Right atrium auricular region (tissue), 2 donors: ENCODE measurements around the gene VWA8. TPM values are rescaled to one million over a fixed set of nuclear protein-coding genes. Genes with fewer than 3 reads are reported as not detected.
"Not testable (repeated sequence)": the region's sequence is repeated elsewhere in the genome, so short reads cannot be mapped to it uniquely, and the experiment has no call there.

Source experiments
- DNase-seq: peaks from one replicate; pipeline ENCODE4 v3.0.0-alpha.2; 2019; ENCODE audit warnings: low spot score
- H3K27ac ChIP-seq, 2 donors: fragments of 200-600 bp; sonication (generic); 1 replicate in 1 of 2; 2 replicates in 1 of 2; pipeline ENCODE4 v1.5.1; 2016 to 2019
- H3K27me3 ChIP-seq, 2 donors: fragments of 200-600 bp; sonication (generic); one replicate each; pipeline versions ENCODE4 v1.5.1 to v1.6.0; 2017 to 2019
- H3K36me3 ChIP-seq: fragments of 200-600 bp; sonication (generic); one replicate; pipeline ENCODE4 v1.5.1; 2016
- H3K4me1 ChIP-seq, 2 donors: fragments of 200-600 bp; sonication (generic); one replicate each; pipeline versions ENCODE4 v1.5.1 to v1.6.0; 2017 to 2019
- H3K4me3 ChIP-seq, 2 donors: fragments of 200-600 bp; sonication (generic); 1 replicate in 1 of 2; 2 replicates in 1 of 2; pipeline ENCODE4 v1.5.1; 2017 to 2019; ENCODE audit warnings: mild to moderate bottlenecking in 1 of 2, moderate library complexity in 1 of 2
- H3K9me3 ChIP-seq, 2 donors: fragments of 200-600 bp; sonication (generic); one replicate each; pipeline ENCODE4 v1.5.1; 2019
- total RNA-seq, 2 donors: library from RNA; depleted of rRNA; stranded (reverse); fragments of >200 nt; gene quantifications; one replicate each; pipeline ENCODE4 v1.1.0, GENCODE V29; 2016
- TF ChIP-seq, protein P1 (sequence below), 2 donors: fragments of 200-600 bp; sonication (generic); IDR thresholded peaks; one replicate each; pipeline ENCODE4 v1.5.1; 2019; ENCODE audit warnings: antibody characterized with exemption in 2 of 2

VWA8 gene
- total RNA-seq, 2 donors from 2014 or later, result 25.9 to 32.8 TPM

- no peak overlapping the region for H3K27ac ChIP-seq
- no peaks in the 10 kb centered on the region for H3K36me3 ChIP-seq
- no peaks in the 10 kb centered on the region for H3K9me3 ChIP-seq
- no peaks in the 10 kb centered on the region for H3K4me1 ChIP-seq
- TF ChIP-seq, protein P1, sequence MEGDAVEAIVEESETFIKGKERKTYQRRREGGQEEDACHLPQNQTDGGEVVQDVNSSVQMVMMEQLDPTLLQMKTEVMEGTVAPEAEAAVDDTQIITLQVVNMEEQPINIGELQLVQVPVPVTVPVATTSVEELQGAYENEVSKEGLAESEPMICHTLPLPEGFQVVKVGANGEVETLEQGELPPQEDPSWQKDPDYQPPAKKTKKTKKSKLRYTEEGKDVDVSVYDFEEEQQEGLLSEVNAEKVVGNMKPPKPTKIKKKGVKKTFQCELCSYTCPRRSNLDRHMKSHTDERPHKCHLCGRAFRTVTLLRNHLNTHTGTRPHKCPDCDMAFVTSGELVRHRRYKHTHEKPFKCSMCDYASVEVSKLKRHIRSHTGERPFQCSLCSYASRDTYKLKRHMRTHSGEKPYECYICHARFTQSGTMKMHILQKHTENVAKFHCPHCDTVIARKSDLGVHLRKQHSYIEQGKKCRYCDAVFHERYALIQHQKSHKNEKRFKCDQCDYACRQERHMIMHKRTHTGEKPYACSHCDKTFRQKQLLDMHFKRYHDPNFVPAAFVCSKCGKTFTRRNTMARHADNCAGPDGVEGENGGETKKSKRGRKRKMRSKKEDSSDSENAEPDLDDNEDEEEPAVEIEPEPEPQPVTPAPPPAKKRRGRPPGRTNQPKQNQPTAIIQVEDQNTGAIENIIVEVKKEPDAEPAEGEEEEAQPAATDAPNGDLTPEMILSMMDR (IDR thresholded peaks at IDR 0.05), result no peak
- no peak overlapping the region for H3K4me3 ChIP-seq
- no peak for DNase-seq
- H3K27me3 ChIP-seq, result no peaks in the 10 kb centered on the region
These were observed 6.7 kb downstream of the VWA8 start for GRCh38 chr13:41954226-41954625.

DNA sequence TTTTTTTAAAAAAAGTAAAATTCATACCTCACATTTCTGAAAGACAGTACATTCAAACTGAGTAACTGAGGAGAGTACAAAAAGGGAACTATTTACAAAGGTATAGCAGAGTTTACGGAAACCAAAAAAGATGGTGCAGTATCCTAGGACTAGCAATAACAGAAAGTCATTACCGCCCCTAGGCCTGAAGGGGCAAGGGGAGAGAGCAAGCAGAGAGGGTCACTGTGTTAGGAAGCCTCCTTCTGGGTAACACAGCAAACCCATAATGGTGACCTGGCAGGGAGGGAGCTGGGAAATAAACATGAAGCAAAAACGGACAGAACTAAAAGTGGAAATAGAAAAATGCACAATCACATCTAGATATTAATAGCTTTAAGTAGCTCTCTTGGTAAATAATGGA, 8.2 kb downstream of the VWA8 start:
- no peaks in the 10 kb centered on the region for H3K36me3 ChIP-seq
- no peak overlapping the region for H3K4me3 ChIP-seq
- H3K4me1 ChIP-seq, result no peaks in the 10 kb centered on the region
- H3K27ac ChIP-seq, result no peak overlapping the region
- DNase-seq, result no peak
- TF ChIP-seq, protein P1 (IDR thresholded peaks at IDR 0.05), result no peak
- H3K27me3 ChIP-seq, result no peaks in the 10 kb centered on the region
- H3K9me3 ChIP-seq, result no peaks in the 10 kb centered on the region

GRCh38 chr13:41949104-41949503, 11.8 kb downstream of the VWA8 start:
- not testable (repeated sequence) for H3K27me3 ChIP-seq, H3K36me3 ChIP-seq, H3K4me3 ChIP-seq, DNase-seq, H3K4me1 ChIP-seq, H3K27ac ChIP-seq
- H3K9me3 ChIP-seq, result peaks cover 7 to 21% of the 10 kb centered on the region in 2 donors

DNA sequence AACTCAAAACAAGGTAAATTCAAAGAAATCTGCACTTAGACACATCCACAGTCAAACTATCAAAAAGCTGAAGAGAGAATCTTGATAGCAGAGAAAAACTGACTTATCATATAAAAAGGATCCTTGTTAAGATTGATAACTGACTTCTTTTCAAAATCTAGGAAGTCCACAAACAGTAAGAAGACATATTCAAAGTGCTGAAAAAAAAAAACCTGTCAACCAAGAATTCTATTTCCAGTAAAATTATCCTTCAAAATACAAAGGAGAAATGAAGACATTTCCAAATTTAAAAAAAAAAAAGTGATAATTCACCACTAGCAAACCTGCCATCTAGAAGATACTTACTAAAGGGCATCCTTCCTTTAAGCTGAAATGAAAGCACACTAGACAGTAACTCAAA, 15.0 kb downstream of the VWA8 start:
- H3K27ac ChIP-seq, result no peak overlapping the region
- H3K27me3 ChIP-seq, result no peaks in the 10 kb centered on the region
- peaks cover 0 to 3% of the 10 kb centered on the region in 2 donors for H3K4me1 ChIP-seq
- peaks cover 7 to 21% of the 10 kb centered on the region in 2 donors for H3K9me3 ChIP-seq
- no peak overlapping the region for H3K4me3 ChIP-seq
- peaks cover 10% of the 10 kb centered on the region for H3K36me3 ChIP-seq
- no peak for DNase-seq
- TF ChIP-seq, protein P1 (IDR thresholded peaks at IDR 0.05), result no peak

- no peak overlapping the region for H3K27ac ChIP-seq
- H3K9me3 ChIP-seq, result peaks cover 7 to 21% of the 10 kb centered on the region in 2 donors
- no peak overlapping the region for H3K4me3 ChIP-seq
- no peak for DNase-seq
- TF ChIP-seq, protein P1 (IDR thresholded peaks at IDR 0.05), result no peak
- peaks cover 0 to 3% of the 10 kb centered on the region in 2 donors for H3K4me1 ChIP-seq
- H3K27me3 ChIP-seq, result no peaks in the 10 kb centered on the region
- peaks cover 10% of the 10 kb centered on the region for H3K36me3 ChIP-seq
These were observed 16.1 kb downstream of the VWA8 start for GRCh38 chr13:41944635-41945397.

GRCh38 chr13:41944229-41944628, 16.7 kb downstream of the VWA8 start:
- Histone ChIP-seq H3K9me3 (peaks cover 7 to 21% of the 10 kb centered on the region in 2 donors), H3K4me3 (no peak overlapping the region), H3K27me3 (no peaks in the 10 kb centered on the region), H3K36me3 (peaks cover 10% of the 10 kb centered on the region), H3K4me1 (peaks cover 0 to 3% of the 10 kb centered on the region in 2 donors), H3K27ac (no peak overlapping the region)
- DNase-seq, result no peak
- TF ChIP-seq, protein P1 (IDR thresholded peaks at IDR 0.05), result no peak
